ENCODE measurements around the gene NEMF.

Gene NEMF

GRCh38 chr14:49880267-49881064 is 27.9 kb upstream of the NEMF start (continued):
- TF ChIP-seq, protein P1, sequence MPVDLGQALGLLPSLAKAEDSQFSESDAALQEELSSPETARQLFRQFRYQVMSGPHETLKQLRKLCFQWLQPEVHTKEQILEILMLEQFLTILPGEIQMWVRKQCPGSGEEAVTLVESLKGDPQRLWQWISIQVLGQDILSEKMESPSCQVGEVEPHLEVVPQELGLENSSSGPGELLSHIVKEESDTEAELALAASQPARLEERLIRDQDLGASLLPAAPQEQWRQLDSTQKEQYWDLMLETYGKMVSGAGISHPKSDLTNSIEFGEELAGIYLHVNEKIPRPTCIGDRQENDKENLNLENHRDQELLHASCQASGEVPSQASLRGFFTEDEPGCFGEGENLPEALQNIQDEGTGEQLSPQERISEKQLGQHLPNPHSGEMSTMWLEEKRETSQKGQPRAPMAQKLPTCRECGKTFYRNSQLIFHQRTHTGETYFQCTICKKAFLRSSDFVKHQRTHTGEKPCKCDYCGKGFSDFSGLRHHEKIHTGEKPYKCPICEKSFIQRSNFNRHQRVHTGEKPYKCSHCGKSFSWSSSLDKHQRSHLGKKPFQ (tag by site-specific recombination; IDR thresholded peaks at IDR 0.05): peak; percentile 79
- TF ChIP-seq, protein P2, sequence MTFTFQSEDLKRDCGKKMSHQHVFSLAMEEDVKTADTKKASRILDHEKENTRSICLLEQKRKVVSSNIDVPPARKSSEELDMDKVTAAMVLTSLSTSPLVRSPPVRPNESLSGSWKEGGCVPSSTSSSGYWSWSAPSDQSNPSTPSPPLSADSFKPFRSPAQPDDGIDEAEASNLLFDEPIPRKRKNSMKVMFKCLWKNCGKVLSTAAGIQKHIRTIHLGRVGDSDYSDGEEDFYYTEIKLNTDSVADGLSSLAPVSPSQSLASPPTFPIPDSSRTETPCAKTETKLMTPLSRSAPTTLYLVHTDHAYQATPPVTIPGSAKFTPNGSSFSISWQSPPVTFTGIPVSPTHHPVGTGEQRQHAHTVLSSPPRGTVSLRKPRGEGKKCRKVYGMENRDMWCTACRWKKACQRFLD (tag by site-specific recombination; IDR thresholded peaks at IDR 0.05): no peak
- TF ChIP-seq ZNF548 (tag by site-specific recombination; IDR thresholded peaks at IDR 0.05): no peak
- no peak for TF ChIP-seq ZNF302 (tag by site-specific recombination; IDR thresholded peaks at IDR 0.05; ENCODE audit: low read depth)
- TF ChIP-seq RBAK (tag by site-specific recombination; IDR thresholded peaks at IDR 0.05): no peak
- TF ChIP-seq ZNF26 (tag by site-specific recombination; IDR thresholded peaks at IDR 0.05): no peak
- 0 out of 2 replicates have a peak, but pooled peaks have one; percentile 40 for TF ChIP-seq TRIM28 (IDR thresholded peaks at IDR 0.05; ENCODE audit: borderline replicate concordance, low read length)
- TF ChIP-seq, protein P3, sequence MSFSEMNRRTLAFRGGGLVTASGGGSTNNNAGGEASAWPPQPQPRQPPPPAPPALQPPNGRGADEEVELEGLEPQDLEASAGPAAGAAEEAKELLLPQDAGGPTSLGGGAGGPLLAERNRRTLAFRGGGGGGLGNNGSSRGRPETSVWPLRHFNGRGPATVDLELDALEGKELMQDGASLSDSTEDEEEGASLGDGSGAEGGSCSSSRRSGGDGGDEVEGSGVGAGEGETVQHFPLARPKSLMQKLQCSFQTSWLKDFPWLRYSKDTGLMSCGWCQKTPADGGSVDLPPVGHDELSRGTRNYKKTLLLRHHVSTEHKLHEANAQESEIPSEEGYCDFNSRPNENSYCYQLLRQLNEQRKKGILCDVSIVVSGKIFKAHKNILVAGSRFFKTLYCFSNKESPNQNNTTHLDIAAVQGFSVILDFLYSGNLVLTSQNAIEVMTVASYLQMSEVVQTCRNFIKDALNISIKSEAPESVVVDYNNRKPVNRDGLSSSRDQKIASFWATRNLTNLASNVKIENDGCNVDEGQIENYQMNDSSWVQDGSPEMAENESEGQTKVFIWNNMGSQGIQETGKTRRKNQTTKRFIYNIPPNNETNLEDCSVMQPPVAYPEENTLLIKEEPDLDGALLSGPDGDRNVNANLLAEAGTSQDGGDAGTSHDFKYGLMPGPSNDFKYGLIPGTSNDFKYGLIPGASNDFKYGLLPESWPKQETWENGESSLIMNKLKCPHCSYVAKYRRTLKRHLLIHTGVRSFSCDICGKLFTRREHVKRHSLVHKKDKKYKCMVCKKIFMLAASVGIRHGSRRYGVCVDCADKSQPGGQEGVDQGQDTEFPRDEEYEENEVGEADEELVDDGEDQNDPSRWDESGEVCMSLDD (tag by site-specific recombination; IDR thresholded peaks at IDR 0.05): no peak
- TF ChIP-seq OSR2 (tag by site-specific recombination; IDR thresholded peaks at IDR 0.05): peak; percentile 98
- TF ChIP-seq ZFP69B (tag by site-specific recombination; IDR thresholded peaks at IDR 0.05): no peak
- no peak for TF ChIP-seq ZNF76 (tag by site-specific recombination; IDR thresholded peaks at IDR 0.05; ENCODE audit: borderline replicate concordance, low read depth)
- peak; percentile 93 for TF ChIP-seq ZSCAN30 (tag by site-specific recombination; IDR thresholded peaks at IDR 0.05)
- TF ChIP-seq ZNF138 (tag by site-specific recombination; IDR thresholded peaks at IDR 0.05; ENCODE audit: borderline replicate concordance): no peak
- TF ChIP-seq GLI2 (tag by site-specific recombination; IDR thresholded peaks at IDR 0.05; ENCODE audit: borderline replicate concordance, low read depth): peak; percentile 85
- TF ChIP-seq HOXC10 (CRISPR knock-in tag; IDR thresholded peaks at IDR 0.05): no peak
- no peak for TF ChIP-seq ZNF768 (tag by site-specific recombination; IDR thresholded peaks at IDR 0.05)
- TF ChIP-seq MYNN (tag by site-specific recombination; IDR thresholded peaks at IDR 0.05; ENCODE audit: borderline replicate concordance): no peak
- 0 out of 2 replicates have a peak, but pooled peaks have one; percentile 28 for TF ChIP-seq KLF8 (tag by site-specific recombination; IDR thresholded peaks at IDR 0.05)
- TF ChIP-seq GLIS1 (tag by site-specific recombination; IDR thresholded peaks at IDR 0.05): peak; percentile 86
- TF ChIP-seq, protein P4, sequence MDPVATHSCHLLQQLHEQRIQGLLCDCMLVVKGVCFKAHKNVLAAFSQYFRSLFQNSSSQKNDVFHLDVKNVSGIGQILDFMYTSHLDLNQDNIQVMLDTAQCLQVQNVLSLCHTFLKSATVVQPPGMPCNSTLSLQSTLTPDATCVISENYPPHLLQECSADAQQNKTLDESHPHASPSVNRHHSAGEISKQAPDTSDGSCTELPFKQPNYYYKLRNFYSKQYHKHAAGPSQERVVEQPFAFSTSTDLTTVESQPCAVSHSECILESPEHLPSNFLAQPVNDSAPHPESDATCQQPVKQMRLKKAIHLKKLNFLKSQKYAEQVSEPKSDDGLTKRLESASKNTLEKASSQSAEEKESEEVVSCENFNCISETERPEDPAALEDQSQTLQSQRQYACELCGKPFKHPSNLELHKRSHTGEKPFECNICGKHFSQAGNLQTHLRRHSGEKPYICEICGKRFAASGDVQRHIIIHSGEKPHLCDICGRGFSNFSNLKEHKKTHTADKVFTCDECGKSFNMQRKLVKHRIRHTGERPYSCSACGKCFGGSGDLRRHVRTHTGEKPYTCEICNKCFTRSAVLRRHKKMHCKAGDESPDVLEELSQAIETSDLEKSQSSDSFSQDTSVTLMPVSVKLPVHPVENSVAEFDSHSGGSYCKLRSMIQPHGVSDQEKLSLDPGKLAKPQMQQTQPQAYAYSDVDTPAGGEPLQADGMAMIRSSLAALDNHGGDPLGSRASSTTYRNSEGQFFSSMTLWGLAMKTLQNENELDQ (tag by site-specific recombination; IDR thresholded peaks at IDR 0.05; ENCODE audit: low read depth): no peak
- TF ChIP-seq PRDM1 (tag by site-specific recombination; IDR thresholded peaks at IDR 0.05): no peak
- no peak for TF ChIP-seq ZNF426 (tag by site-specific recombination; IDR thresholded peaks at IDR 0.05)
- TF ChIP-seq PATZ1 (tag by site-specific recombination; IDR thresholded peaks at IDR 0.05): peak; percentile 9; the same call in 1 of the 2 replicates

All from HEK293 (cell line).